GM21786 (cell line): ENCODE results near the gene MUC13.
"Not testable (repeated sequence)": the region's sequence is repeated elsewhere in the genome, so short reads cannot be mapped to it uniquely, and the experiment has no call there.

ENCODE experiments used
- ATAC-seq: cut with Tn5 transposase; IDR thresholded peaks from one replicate; pipeline ENCODE4 v1.9.1; 2021; ENCODE audit not compliant: unreplicated experiment

Gene MUC13, protein sequence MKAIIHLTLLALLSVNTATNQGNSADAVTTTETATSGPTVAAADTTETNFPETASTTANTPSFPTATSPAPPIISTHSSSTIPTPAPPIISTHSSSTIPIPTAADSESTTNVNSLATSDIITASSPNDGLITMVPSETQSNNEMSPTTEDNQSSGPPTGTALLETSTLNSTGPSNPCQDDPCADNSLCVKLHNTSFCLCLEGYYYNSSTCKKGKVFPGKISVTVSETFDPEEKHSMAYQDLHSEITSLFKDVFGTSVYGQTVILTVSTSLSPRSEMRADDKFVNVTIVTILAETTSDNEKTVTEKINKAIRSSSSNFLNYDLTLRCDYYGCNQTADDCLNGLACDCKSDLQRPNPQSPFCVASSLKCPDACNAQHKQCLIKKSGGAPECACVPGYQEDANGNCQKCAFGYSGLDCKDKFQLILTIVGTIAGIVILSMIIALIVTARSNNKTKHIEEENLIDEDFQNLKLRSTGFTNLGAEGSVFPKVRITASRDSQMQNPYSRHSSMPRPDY

DNA sequence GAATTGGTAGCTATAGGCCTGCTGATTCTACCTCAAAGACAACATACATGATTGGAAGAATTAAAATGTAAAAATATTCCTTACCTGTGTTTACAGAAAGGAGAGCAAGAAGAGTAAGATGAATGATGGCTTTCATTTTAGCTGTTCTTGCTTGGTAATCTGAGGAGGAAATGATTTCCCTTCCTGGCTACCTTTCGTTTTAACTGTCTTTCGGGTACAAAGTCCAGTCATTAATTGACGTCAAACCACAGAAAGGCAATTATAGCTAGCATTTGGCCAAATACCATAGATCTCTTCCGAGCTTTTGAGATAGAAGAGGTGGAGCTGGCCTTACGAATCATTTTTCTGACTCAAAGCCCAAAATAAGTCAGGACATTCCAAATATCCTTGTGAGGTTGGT, at the start of gene MUC13:
Gene MUC13, minus strand, starts transcription at position 175 of the 400 bp plus-strand sequence. Its CDS starts 39 bp downstream, at position 136.
- ATAC-seq: no peak

DNA sequence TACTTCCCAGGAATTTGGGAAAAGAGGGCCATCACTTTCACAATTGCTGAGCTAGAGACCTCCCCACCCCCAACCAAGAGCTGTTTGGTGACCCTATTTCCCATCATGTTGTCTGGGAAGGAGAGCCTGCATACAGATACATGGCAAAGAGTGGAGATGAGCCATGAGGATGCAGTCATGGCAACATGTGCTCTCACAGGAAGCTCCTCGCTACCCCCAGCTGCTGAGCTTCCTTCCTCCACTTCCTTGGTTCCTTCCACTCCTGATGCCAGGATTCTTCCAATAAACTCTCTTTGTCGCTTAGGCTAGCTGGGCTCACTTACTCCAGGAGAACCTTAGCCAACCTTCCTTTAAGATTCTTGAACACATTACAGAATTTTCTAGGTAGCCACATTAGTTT, 48.3 kb upstream of the MUC13 start:
- no peak for ATAC-seq

DNA sequence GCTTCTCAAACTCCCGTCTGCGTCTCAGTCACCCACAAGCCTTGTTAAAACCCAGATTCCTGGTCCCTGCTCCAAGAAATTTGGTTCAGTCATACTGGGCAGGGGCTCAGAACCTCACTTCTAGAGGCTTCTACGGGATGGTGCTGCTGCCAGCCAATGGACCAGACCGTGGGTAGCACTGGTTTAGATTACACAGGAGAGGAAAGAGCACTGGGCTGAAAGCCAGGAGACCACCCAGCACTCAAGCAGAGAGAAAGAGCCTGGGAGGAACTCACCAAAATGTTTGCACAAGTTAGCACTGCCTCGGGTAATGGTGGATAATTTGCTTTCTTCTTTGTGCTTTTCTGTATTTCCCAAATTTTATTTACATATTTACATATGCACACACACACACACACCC, 46.9 kb upstream of the MUC13 start:
- no peak for ATAC-seq

DNA sequence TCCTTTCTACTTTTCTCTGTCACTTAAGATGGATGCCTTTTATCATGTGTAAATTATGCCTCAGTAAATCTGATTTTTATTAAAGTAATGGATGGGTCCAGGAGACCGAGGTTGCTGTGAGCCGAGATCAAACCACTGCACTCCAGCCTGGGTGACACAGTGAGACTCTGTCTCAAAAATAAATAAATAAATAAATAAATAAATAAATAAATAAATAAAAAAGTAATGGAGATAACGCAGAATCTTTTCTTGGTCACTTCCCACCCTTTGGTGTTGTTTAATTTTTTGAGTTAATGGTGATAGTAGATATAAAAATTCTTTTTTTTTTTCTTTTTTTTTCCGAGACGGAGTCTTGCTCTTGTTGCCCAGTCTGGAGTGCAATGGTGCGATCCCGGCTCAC, 44.1 kb upstream of the MUC13 start:
- no peak for ATAC-seq

DNA sequence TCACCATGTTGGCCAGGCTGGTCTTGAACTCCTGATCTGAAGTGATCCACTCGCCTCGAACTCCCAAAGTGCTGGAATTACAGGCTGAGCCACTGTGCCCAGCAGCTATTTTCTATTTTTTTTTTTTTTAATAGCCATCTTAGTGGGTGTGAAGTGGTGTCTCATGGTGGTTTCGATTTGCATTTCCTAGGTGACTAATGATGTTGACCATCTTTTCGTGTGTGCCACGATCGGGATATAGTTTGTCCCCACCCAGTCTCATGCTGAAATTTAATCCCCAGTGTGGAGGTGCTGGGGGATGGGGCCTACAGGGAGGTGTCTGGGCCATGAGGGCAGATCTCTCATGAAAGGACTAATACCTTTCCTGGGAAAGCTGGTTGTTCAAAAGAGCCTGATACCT, 41.8 kb upstream of the MUC13 start:
- no peak for ATAC-seq

DNA sequence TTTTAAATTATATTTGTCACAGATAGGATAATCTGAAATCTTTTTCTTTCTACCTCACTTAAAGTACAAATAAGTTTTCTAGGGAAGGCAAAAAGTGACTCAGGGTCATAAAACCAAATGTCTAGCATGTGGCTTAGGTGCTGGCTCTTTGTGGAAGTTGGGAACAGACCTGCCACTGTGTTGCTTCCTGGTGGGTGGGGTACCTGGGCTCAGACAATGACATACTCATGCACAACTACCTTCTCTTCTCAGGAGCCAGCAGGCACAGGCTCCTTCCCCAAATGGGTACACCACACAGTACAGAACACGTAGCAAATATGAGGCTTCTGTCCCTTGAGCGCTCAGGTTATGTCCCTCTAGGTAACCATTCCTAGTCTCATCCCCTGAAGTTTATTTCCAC, 40.1 kb upstream of the MUC13 start:
- ATAC-seq: no peak

DNA sequence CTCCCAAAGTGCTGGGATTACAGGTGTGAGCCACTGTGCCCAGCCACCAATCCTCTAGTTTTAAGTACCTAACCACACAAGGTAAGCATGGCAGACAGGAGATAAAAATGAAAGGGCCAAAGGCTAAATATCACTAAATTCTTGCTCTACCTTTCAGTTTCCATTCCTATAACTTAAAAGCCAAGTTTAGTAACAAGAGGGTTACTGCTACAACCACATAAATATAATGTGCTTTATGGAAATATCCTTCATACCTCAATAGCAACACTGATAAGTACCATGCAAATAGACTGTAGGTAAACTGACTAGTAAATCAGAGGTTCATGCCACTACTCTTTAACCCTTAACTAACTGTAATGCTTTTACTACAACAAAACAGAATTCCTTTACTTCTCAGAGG, 38.7 kb upstream of the MUC13 start:
- no peak for ATAC-seq

DNA sequence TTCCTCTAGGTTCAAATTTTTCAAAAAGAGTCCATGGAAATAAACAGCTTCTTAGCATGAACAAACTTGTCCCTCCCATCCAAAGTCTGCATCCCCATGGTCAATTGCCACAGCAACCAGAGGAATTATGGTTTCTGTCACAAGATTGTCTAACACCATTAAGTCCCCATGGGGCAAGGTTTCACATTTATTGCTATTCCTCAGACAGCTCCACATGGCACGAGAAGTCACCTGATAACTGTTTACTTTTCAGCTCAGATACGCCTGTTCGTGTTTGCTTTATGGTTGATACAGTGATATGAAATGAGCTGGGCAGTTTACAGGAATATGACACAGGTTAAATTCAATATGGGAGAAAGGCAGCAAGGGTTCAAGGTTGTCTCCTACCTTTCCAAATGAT, 37.9 kb upstream of the MUC13 start:
- no peak for ATAC-seq

DNA sequence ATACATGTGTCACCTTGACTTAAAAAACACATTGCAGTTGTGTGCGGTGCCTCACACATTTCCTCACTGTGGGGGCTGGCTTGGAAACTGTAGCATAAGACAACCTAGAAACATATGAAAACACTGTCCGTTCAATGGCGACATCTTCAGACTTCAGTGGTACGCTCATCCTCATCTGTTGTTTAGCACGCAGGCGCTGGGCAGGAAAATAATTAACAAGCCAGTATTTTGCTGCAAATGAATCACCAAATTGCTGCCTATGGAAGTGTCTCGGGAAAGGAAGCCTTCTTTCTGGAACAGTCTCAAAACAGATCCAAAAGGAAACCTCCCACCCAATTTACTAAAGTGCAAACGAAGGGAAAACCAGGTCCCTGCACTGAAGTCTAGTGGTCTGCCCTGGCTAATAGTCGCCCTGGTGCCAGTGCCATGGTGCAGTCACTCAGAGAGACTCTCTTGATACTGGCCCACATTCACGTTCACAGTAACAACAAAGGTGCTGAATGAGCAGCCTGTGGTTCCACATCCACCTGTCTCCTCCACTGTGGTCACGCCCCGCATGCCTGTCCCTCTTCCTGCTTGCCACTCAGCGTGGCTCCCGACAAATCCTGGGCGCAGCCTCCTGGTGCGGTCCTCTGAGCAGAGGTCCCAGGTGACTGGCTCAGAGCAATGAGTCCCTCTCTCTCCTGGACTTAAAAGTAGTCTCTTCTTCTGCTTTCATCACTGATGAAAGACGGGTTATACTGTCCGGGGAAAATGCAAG, 35.6 kb upstream of the MUC13 start:
- no peak for ATAC-seq

DNA sequence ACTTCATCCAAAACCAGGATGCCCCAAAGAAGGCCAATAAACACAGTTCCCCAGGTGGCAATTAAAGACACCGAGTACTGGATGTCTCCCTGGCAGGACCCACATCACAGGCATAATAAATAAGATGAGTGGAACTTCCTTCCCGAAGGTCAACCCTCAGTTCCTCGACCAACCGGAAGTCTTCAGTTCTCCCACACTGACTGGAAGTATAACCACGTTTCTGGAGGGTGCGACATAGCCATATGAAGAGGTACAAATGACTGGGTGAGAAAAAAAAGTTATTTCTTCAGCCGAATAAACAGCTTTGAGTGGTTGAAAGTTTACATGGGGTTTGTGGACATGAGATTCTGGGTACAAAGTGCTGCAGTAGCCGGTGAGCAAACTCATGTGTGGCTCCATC, 34.6 kb upstream of the MUC13 start:
- no peak for ATAC-seq

DNA sequence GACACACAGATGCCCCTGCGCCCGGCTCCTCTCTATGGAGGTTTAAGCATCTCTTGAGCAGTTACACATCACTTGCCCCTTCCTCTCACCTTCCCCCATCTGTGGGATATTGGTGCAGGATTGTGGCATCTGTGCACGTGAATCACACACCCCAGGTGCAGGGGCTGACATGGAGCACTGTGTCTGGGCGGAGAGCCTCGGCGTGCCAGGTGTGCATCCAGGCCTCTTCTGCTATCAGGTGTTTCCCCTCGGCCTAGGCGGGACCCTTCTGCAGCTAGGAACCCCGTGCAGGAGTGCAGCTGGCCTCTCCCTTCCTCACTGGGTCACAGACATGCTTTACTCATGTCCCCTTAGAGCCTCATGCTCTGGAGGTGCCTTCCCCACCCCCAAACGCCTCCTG, 33.4 kb upstream of the MUC13 start:
- no peak for ATAC-seq

DNA sequence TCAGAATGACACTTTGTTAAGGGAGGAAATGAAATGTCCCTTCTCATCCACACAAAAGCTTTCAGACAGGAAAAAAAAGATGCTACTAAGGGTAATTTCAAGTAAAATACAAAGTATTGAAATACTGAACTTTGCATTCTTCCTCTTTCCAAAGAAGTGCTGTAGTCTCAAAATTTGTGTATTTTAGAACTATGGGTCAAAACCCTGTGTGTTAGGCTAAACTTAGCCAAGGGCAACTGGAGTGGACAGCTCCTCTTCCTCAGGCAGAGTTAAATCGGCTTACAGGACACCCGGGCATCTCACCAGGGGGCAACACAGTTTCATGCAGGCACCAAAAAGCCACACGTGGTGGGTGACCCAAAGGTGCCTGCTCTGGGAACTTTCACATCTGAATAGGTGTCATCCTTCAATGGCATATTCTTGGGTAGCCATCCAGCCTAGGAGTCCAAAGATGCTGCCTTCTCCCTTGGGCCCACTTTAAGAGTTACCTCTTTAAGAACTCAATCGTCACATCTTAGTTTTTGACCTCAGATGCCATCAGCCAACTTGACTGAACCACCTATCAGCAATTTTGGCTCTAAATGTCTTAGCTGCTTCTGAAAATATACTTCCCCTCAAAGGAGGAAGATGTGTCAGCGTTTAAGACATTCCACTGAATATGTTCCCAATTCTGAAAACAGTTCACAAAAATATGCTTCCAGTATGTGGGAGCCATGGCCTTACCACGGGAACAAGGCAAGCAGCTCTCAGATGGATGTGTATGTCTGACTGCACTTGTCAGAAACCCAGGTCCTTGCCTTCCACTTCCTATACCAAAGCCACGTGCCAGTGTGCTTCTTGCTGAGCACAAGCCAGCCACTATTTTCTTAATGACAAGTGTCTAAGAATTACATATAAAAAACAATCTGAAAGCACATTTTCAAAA, 32.2 kb upstream of the MUC13 start:
- no peak for ATAC-seq

DNA sequence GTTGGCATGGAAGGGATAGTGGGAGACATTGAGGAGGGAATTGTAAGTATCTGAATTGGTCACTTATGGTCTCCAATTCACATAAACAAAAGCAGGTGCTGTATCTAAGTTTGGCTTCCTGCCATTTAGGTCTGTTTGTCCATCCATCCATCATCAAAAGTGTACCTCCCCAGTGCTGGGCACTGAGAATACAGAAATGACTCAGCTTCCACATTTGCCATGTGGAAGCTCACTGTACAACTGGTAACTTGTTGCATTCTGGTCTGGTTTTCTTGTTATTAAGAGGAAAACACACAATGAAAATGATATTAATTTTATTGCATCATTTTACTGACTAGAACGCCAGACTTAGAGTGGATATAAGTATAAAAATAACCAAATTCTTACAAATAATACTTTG, 30.9 kb upstream of the MUC13 start:
- no peak for ATAC-seq

DNA sequence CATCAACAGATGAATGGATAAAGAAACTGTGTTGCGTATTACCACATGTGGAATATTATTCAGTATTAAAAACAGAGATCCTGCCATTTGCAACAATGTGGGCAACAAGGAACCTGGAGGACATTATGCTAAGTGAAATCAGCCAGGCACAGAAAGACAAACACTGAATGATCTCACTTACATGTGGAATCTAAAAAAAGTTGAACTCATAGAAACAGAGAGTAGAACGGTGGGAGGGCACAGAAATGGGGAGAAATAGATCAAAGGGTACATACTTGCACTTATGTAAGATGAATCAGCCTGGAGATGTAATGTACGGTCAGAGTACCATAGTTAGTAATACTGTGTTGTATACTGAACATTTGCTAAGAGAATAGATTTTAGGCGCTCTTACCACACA, 29.8 kb upstream of the MUC13 start:
- no peak for ATAC-seq

DNA sequence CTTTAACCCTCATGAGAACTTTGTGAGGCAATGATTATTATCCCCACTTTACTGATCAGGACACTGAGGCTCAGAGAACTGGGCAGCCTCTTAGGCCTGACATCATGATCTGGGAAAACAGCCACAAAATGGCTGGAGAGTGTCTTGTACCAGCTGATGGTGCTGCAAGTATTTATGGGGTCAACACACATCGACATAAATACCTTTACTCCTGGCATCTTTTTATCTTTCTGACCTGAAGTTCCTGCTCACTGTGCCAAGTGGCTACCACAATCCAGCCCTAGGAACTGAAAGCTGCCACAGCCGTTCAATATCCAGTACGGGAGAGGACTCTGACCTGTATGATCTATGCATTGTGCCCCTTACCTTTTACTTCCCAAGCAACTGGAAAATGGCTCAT, 29.2 kb upstream of the MUC13 start:
- no peak for ATAC-seq

DNA sequence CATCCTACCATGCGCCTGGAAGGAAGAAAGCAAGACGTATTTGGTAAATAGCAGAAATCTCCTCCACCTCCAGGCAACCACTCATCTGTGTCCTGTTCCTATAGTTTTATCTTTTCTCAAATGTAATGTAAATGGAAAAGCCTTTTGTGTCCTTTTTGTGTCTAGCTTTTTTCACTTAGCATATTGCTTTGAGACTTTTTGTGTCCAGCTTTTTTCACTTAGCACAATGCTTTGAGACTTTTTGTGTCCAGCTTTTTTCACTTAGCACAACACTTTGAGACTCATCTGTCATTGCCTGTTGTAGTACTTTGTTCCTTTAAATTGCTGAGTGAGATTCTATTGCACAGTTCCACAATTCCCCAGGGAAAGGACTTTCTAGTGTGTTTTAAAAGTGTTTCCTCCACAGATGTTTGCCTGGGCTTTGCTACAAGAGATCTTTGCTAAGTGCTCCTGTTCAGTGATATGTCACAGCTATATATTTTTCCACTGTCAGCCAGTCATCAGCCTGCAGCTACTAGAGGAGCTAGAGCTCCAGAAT, 27.9 kb upstream of the MUC13 start:
- ATAC-seq: no peak

DNA sequence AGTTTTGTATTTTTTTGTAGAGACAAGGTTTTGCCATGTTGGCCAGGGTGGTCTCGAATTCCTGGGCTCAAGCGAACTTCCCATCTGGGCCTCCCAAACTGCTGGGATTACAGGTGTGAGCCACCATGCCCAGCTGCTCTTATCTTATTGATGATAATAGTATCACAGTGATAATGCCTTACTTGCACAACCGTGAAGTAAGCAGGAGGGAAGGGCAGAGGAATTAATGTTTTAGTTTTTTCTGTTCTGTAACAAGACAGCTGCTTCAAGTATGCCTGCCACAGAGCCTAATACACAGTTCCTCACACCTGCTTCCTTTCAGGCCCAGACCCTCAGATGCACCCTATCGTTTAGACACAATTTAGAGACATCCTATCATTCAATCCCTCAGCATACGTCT, 26.1 kb upstream of the MUC13 start:
- no peak for ATAC-seq

DNA sequence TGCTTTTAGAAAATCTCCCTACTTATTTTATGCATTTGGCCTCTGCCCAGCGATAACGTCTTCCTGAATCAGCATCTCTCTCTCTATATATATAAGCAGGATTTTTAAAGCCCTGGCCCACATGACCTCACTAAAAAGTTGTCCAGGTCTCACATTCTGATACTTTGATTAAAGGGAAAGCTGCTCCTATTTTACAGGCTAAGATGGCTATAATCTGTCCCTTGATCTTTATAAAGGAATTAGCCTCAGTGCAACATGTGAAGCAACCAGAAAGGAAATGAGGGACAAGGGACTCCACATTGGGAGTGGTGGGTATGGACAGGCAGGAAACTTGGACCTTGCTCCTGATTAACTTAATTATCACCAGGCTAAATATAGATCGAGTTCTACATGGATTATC, 25.6 kb upstream of the MUC13 start:
- no peak for ATAC-seq

DNA sequence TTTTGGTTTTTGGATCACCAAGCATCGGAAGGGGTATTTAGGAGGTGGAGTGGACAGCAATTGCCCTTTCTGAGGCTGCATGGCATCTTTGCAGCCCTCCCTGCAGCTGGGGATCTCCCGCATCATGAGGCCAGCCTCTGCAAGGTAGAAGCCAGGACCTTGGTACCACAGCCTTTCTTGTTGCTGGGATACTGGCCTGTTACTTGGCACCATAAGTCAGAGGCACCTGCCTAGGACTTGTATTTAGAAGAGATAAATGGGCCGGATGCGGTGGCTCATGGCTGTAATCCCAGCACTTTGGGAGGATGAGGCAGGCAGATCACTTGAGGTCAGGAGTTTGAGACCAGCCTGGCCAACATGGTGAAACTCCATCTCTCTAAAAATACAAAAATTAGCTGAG, 23.4 kb upstream of the MUC13 start:
- not testable (repeated sequence) for ATAC-seq

DNA sequence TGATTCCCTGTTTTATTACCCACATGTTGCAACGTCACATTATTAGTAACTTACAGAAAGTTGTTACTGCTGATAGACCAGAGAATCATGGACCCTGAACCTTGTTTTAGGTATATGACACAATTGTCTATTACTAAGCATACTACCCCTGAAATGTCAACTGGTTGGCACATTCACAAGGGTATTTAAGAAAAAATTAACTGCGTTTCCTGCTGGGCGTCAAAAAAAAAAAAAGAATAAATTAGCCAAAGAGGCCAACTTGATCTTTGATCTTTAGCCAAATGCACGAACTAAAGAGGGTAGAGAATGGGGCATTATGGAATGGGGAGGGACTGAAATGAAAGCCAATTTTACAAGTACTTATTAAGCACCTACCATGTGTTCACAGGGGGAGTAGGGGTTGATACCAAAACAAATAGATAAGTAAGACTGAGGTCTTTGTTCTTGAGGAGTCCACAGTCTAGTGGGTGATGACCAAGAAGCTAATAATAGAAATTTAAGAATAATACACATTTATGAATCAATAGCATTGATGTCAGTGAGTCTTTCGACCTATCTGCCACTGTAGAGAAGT, 17.8 kb upstream of the MUC13 start:
- ATAC-seq: no peak
